Stomach (tissue), 4 donors: Measurements from ENCODE around the gene MTRFR.

Experiments used
- CTCF ChIP-seq, 7 experiments: fragments of 450-650 bp in 4 of 7; fragments of 200-600 bp in 3 of 7; sonication (generic) in 3 of 7; IDR thresholded peaks; one replicate each; pipeline ENCODE4 v1.5.1; 2016 to 2019; ENCODE audit warnings: antibody characterized with exemption in 7 of 7, control low read depth in 2 of 7, mild to moderate bottlenecking in 1 of 7
- EP300 ChIP-seq: sonication (generic); formaldehyde crosslinking; IDR thresholded peaks from one replicate; pipeline ENCODE4 v1.6.1; 2017; ENCODE audit warnings: antibody characterized with exemption
- POLR2A ChIP-seq, 4 donors: fragments of 450-650 bp; IDR thresholded peaks; one replicate each; pipeline ENCODE4 v1.6.1; 2016; ENCODE audit warnings: antibody characterized with exemption in 4 of 4, control low read depth in 2 of 4, mild to moderate bottlenecking in 1 of 4, moderate library complexity in 1 of 4
- POLR2AphosphoS5 ChIP-seq, 3 donors: sonication (generic); formaldehyde crosslinking; IDR thresholded peaks; one replicate each; pipeline ENCODE4 v1.6.1; 2016; ENCODE audit warnings: antibody characterized with exemption in 3 of 3

- TF ChIP-seq CTCF (IDR thresholded peaks at IDR 0.05) (no peak), POLR2AphosphoS5 (IDR thresholded peaks at IDR 0.05) (no peak), POLR2A (IDR thresholded peaks at IDR 0.05) (no peak), EP300 (no peak)
Measured at GRCh38 chr12:123225443-123225842, 7.8 kb upstream of the MTRFR start.
